Cardiac muscle cell (in vitro differentiated cells and primary cell): ENCODE measurements around the gene LAMA3. TPM values are rescaled to one million over a fixed set of nuclear protein-coding genes. Genes with fewer than 3 reads are reported as not detected.
A peak's percentile ranks its signal among the peaks of the same experiment; 100 is the strongest.

Experiments
- DNase-seq, 2 donors: peaks; one replicate each; pipeline versions ENCODE4 v3.0.0 to v3.0.0-alpha.2; 2010 to 2017; ENCODE audit warnings: low read depth in 1 of 2, low spot score in 1 of 2
- H3K27ac ChIP-seq: fragments of 200-600 bp; sonication (generic); 2 replicates; pipeline ENCODE4 v1.5.1; 2016
- H3K27me3 ChIP-seq: fragments of 200-600 bp; sonication (generic); 2 replicates; pipeline ENCODE4 v1.6.0; 2016; ENCODE audit warnings: control low read depth
- H3K36me3 ChIP-seq: fragments of 200-600 bp; sonication (generic); 2 replicates; pipeline ENCODE4 v1.5.1; 2016; ENCODE audit warnings: control low read depth
- H3K4me1 ChIP-seq: fragments of 200-600 bp; sonication (generic); 2 replicates; pipeline ENCODE4 v1.8.1; 2017; ENCODE audit warnings: low read depth, mild to moderate bottlenecking, mixed run types
- H3K4me3 ChIP-seq: fragments of 200-600 bp; sonication (generic); 2 replicates; pipeline ENCODE4 v1.5.1; 2016; ENCODE audit warnings: mild to moderate bottlenecking
- H3K9me3 ChIP-seq: fragments of 200-600 bp; sonication (generic); 2 replicates; pipeline ENCODE4 v1.5.1; 2017; ENCODE audit warnings: low read depth, mild to moderate bottlenecking, control low read depth
- polyA plus RNA-seq: library from polyadenylated mRNA; unstranded; fragments of >200 nt; fragmentation: Nextera tagmentation; extraction: Ambion mirVana; gene quantifications from 2 replicates; pipeline ENCODE4 v1.2.1, GENCODE V29; 2016
- total RNA-seq: library from RNA; depleted of rRNA; stranded (reverse); fragments of >200 nt; gene quantifications from 2 replicates; pipeline ENCODE4 v1.2.3, GENCODE V29; 2016
- TF ChIP-seq, protein P1 (sequence below): IDR thresholded peaks from 2 replicates; pipeline ENCODE4 v1.5.1; 2012; ENCODE audit warnings: low read depth, mild to moderate bottlenecking, low read length

Gene LAMA3
- total and polyA plus RNA-seq, 2 experiments from 2014 or later: 0.18 TPM; not detected in 1

DNA sequence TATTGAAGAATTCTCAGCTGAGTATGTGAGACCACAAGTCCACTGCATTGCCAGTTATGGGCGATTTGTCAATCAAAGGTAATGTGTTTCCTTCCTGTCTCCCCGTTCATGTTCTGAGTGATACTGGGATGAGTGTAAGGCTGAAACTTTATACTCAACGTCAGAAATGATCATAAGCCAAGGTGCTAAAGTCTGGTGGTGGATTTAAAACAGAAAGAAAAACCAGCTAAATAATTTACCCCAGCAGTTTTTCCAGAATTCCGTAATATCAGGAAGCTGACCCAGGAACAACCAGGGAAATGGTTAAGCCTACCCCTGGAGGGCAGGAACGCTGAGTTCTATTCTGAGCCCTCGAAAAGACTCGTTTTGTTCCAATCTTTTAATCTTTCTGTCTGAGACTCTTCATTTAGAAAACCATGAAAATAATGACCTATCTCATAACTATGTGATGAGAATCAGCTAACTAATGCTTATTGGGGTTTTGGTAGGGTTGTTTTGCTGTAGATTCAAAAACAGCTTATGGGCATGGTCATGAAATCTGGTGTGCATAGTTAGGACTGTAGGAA lies 149.6 kb downstream of the LAMA3 start:
- H3K9me3 ChIP-seq: no peaks in the 10 kb centered on the region
- H3K36me3 ChIP-seq: no peaks in the 10 kb centered on the region
- no peaks in the 10 kb centered on the region for H3K4me1 ChIP-seq
- no peak overlapping the region for H3K4me3 ChIP-seq
- TF ChIP-seq, protein P1, sequence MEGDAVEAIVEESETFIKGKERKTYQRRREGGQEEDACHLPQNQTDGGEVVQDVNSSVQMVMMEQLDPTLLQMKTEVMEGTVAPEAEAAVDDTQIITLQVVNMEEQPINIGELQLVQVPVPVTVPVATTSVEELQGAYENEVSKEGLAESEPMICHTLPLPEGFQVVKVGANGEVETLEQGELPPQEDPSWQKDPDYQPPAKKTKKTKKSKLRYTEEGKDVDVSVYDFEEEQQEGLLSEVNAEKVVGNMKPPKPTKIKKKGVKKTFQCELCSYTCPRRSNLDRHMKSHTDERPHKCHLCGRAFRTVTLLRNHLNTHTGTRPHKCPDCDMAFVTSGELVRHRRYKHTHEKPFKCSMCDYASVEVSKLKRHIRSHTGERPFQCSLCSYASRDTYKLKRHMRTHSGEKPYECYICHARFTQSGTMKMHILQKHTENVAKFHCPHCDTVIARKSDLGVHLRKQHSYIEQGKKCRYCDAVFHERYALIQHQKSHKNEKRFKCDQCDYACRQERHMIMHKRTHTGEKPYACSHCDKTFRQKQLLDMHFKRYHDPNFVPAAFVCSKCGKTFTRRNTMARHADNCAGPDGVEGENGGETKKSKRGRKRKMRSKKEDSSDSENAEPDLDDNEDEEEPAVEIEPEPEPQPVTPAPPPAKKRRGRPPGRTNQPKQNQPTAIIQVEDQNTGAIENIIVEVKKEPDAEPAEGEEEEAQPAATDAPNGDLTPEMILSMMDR: no peak
- H3K27me3 ChIP-seq: no peaks in the 10 kb centered on the region
- peak in 1 of 2 donors; percentile 26 for DNase-seq
- H3K27ac ChIP-seq: no peak overlapping the region

DNA sequence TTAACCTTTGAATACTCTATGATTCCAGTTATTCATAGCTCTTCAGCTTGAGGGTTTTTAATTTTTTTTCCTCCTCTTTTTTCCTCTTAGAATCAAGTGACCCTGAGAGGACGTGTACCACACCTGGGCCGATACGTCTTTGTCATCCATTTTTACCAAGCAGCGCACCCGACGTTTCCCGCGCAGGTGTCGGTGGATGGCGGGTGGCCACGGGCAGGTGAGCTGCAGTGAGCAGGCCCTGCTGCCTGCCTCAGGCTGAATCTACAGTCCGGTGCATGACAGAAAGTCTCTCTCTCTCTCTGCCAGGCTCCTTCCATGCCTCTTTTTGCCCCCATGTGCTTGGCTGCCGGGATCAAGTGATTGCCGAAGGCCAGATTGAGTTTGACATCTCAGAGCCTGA lies 153.1 kb downstream of the LAMA3 start:
- Histone ChIP-seq H3K36me3 (no peaks in the 10 kb centered on the region), H3K9me3 (no peaks in the 10 kb centered on the region), H3K27me3 (no peaks in the 10 kb centered on the region)

DNA sequence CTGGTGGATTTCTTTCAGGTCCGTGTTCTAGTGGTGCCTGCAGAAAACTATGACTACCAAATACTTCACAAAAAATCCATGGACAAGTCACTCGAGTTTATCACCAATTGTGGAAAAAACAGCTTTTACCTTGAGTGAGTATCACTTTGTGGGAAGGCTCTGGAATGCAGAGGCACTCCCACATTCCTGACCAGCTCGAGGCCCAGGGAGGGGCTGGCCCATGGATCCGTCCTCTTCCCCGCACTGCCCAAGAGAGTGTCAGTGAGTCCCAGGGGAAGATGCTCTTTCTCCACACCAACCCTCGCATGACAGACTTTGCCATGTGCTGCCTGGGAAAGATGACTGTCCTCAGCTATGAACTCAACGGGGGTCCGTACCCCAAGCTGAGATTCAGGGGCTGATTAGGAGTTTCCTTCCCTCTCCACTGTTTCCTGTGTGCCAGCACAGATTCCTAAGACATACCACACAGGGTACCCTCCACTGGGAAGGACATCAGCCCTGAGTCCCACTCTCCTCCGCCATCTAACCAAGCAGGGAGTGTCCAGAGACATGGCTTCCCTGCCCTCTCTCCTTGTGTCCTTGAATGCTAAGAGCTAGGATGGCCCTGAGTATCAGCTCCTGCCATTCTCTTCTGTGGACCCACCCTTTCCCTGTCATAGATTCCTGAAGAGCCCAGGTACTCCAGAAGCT lies 155.9 kb downstream of the LAMA3 start:
- H3K36me3 ChIP-seq: no peaks in the 10 kb centered on the region
- H3K27ac ChIP-seq: no peak overlapping the region
- no peaks in the 10 kb centered on the region for H3K9me3 ChIP-seq
- DNase-seq: peak in 1 of 2 donors; percentile 50
- H3K27me3 ChIP-seq: no peaks in the 10 kb centered on the region
- TF ChIP-seq, protein P1: no peak
- H3K4me1 ChIP-seq: no peaks in the 10 kb centered on the region
- no peak overlapping the region for H3K4me3 ChIP-seq

More for the DNA sequence above, 153.1 kb downstream of the LAMA3 start:
- Histone ChIP-seq H3K27ac (no peak overlapping the region), H3K4me3 (no peak overlapping the region), H3K4me1 (no peaks in the 10 kb centered on the region)
- TF ChIP-seq, protein P1: no peak
- no peak for DNase-seq

DNA sequence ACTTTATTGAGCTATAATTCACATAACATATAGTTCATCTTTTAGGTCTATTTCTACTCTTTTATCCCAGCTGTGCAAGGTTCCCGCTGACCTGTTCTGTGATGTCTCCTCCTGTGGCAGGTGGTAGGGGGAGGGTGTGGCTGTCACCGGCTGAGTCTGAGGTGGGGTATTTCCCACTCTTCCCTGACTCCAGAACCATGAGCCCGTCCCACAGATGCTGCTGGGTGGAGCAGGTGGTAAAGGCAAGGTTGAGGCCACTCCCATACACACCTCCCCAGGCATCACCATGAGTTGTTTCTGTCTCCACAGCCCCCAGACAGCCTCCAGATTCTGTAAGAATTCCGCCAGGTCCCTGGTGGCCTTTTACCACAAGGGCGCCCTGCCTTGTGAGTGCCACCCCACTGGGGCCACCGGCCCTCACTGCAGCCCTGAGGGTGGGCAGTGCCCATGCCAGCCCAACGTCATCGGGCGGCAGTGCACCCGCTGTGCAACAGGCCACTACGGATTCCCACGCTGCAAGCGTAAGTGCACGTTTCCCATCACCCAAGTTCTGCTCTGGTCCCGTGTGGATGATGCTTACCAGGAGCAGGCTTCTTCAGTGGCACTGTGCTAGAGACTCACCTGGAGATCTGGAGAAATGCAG lies 156.9 kb downstream of the LAMA3 start:
- no peaks in the 10 kb centered on the region for H3K27me3 ChIP-seq
- H3K4me1 ChIP-seq: no peaks in the 10 kb centered on the region
- H3K36me3 ChIP-seq: no peaks in the 10 kb centered on the region
- no peaks in the 10 kb centered on the region for H3K9me3 ChIP-seq
- no peak overlapping the region for H3K27ac ChIP-seq
- no peak overlapping the region for H3K4me3 ChIP-seq
- DNase-seq: no peak
- TF ChIP-seq, protein P1: no peak

DNA sequence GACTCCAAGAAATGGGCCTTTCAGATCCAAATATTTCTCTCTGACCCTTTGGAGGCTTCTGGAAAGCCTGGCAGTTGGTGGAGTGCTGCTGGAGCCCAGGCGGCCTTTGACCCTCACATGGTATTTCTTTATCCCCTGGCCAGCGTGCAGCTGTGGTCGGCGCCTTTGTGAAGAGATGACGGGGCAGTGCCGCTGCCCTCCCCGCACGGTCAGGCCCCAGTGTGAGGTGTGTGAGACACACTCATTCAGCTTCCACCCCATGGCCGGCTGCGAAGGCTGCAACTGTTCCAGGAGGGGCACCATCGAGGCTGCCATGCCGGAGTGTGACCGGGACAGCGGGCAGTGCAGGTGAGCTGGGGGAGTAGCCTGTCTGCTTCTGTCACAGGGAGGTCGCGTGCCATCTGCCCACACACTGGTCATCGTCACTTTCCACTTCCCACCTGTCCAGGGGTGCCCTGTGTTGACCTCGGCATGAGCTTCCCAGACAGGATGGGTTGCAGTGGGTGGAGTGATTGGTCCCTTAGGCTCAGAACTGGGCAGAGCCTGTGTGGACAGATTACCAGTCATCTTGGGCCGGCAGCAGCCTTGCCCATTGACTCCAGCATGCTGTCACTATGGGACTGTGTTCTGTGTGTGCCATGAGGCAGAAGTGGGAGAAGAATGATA lies 158.2 kb downstream of the LAMA3 start:
- no peaks in the 10 kb centered on the region for H3K4me1 ChIP-seq
- H3K27me3 ChIP-seq: no peaks in the 10 kb centered on the region
- DNase-seq: no peak
- no peaks in the 10 kb centered on the region for H3K9me3 ChIP-seq
- H3K4me3 ChIP-seq: no peak overlapping the region
- H3K27ac ChIP-seq: no peak overlapping the region
- H3K36me3 ChIP-seq: no peaks in the 10 kb centered on the region
- TF ChIP-seq, protein P1: no peak
